Endothelial cell of umbilical vein (primary cell): ENCODE measurements around the gene ATXN1.

Experiments
- MYC ChIP-seq: IDR thresholded peaks from one replicate; pipeline ENCODE4 v1.6.1; 2011; ENCODE audit warnings: mild to moderate bottlenecking, low read depth, low read length
- POLR2A ChIP-seq: IDR thresholded peaks from 2 replicates; pipeline ENCODE4 v1.6.1; 2012; ENCODE audit warnings: low read depth, mild to moderate bottlenecking, control low read depth, low read length
- POLR2AphosphoS5 ChIP-seq: IDR thresholded peaks from 2 replicates; pipeline ENCODE4 v1.6.1; 2012; ENCODE audit warnings: low read depth, mild to moderate bottlenecking, control low read depth, low read length, moderate library complexity; ENCODE audit not compliant: insufficient read depth
- TF ChIP-seq, protein P1 (sequence below), 2 donors: IDR thresholded peaks; 1 replicate in 1 of 2; 2 replicates in 1 of 2; pipeline ENCODE4 v1.5.1; 2011; ENCODE audit warnings: low read length in 2 of 2, mild to moderate bottlenecking in 2 of 2, moderate library complexity in 2 of 2, control low read depth in 1 of 2, inconsistent platforms in 1 of 2, low read depth in 1 of 2; ENCODE audit not compliant: insufficient read depth in 1 of 2; ENCODE audit errors: extremely low read depth in 1 of 2

- TF ChIP-seq POLR2A (no peak), POLR2AphosphoS5 (no peak), MYC (no peak)
- TF ChIP-seq, protein P1, sequence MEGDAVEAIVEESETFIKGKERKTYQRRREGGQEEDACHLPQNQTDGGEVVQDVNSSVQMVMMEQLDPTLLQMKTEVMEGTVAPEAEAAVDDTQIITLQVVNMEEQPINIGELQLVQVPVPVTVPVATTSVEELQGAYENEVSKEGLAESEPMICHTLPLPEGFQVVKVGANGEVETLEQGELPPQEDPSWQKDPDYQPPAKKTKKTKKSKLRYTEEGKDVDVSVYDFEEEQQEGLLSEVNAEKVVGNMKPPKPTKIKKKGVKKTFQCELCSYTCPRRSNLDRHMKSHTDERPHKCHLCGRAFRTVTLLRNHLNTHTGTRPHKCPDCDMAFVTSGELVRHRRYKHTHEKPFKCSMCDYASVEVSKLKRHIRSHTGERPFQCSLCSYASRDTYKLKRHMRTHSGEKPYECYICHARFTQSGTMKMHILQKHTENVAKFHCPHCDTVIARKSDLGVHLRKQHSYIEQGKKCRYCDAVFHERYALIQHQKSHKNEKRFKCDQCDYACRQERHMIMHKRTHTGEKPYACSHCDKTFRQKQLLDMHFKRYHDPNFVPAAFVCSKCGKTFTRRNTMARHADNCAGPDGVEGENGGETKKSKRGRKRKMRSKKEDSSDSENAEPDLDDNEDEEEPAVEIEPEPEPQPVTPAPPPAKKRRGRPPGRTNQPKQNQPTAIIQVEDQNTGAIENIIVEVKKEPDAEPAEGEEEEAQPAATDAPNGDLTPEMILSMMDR (IDR thresholded peaks at IDR 0.05; ENCODE audit: extremely low read depth in 1 of 2, insufficient read depth in 1 of 2, low read depth in 1 of 2, low read length in 2 of 2), result no peak
These were observed 315.0 kb downstream of the ATXN1 start for GRCh38 chr6:16446273-16446672.
